ENCODE results near the gene ZNF438.

- TF ChIP-seq POLR2AphosphoS5 (IDR thresholded peaks at IDR 0.05; ENCODE audit: low read depth) (no peak), CTCF (IDR thresholded peaks at IDR 0.05; ENCODE audit: insufficient read depth, low read length) (no peak), SPI1 (IDR thresholded peaks at IDR 0.05; ENCODE audit: borderline replicate concordance, low read depth) (peak; percentile 63; the same call in 1 of the 2 replicates), REST (IDR thresholded peaks at IDR 0.05; ENCODE audit: insufficient replicate concordance, low read depth) (no peak), GABPA (IDR thresholded peaks at IDR 0.05; ENCODE audit: low read depth) (no peak)
Observed at GRCh38 chr10:30968711-30969110, 63.0 kb downstream of the ZNF438 start.
